HG03460 (cell line): Measurements from ENCODE around the gene PRRG4.
A peak's percentile ranks its signal among the peaks of the same experiment; 100 is the strongest.
"Not testable (repeated sequence)": the region's sequence is repeated elsewhere in the genome, so short reads cannot be mapped to it uniquely, and the experiment has no call there.

ENCODE experiments used
- ATAC-seq: cut with Tn5 transposase; IDR thresholded peaks from one replicate; pipeline ENCODE4 v1.9.1; 2021; ENCODE audit not compliant: unreplicated experiment

PRRG4 gene

DNA sequence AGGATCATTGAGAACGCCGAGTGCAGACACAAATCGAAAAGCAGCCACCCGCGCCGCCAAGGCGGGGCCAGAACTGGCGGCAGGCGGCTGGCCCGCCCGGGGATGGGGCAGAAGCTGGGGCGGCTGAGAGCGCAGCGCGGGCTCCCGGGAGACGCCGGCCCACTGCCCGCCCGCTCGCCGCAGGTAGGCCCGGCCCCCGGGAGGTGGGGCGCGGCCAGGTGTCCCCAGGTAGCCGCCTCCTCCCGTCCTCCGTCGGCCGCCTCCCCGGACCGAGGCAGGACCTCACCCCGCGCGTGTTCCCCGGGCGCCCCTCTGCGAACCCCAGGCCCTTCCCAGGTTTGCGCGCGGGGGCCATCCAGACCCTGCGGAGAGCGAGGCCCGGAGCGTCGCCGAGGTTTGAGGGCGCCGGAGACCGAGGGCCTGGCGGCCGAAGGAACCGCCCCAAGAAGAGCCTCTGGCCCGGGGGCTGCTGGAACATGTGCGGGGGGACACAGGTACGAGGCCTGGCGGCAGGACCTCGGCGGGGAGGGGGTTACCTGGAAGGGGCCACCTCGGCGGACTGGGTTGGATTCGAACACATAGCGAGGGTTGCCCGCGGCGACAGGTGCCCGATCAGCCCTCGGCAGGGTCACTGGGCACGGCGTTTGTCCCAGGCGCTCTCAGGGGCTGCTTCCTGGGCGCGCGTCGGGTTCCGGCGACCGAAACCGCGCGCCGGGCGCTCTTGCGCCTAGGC is at the start of gene PRRG4:
Gene PRRG4, plus strand, starts transcription at position 248 of the 733 bp plus-strand sequence. CDS start 603 bp downstream, outside the sequence.
- ATAC-seq: peak; percentile 69

DNA sequence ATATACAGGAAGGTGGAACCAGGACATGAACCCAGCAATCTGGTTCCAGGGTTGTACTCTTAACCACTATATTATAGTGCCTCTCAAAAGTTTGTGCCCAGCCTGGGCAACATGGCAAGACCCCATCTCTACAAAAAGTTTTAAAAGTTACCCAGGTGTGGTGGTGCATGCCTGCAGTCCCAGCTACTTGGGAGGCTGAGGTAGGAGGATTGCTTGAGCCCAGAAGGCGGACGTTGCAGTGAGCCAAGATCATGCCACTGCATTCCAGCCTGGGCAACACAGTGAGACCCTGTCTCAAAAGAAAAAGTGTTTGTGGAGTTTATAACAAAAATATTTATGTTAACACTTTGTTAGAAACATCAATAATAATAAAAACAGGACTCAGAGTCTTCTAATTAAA is 48.9 kb upstream of the PRRG4 start:
- not testable (repeated sequence) for ATAC-seq

GRCh38 chr11:32781721-32782120 is 48.0 kb upstream of the PRRG4 start:
- no peak for ATAC-seq

DNA sequence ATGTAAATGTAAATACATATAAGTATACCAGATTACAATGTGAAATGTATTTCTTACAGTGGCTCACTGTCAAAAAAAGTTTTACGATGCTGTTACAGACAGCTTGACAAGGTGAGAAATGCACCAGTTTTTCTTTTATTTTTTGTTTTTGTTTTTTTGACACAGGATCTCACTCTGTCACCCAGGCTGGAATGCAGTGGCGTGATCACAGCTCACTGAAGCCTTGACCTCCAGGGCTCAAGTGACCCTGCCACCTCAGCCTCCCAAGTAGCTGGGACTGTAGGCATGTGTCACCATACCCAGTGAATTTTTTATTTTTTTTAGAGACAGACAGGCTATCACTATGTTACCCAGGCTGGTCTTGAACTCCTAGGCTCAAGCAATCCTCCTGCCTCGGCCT is 44.5 kb upstream of the PRRG4 start:
- ATAC-seq: no peak

GRCh38 chr11:32786811-32787210 is 42.9 kb upstream of the PRRG4 start:
- no peak for ATAC-seq

DNA sequence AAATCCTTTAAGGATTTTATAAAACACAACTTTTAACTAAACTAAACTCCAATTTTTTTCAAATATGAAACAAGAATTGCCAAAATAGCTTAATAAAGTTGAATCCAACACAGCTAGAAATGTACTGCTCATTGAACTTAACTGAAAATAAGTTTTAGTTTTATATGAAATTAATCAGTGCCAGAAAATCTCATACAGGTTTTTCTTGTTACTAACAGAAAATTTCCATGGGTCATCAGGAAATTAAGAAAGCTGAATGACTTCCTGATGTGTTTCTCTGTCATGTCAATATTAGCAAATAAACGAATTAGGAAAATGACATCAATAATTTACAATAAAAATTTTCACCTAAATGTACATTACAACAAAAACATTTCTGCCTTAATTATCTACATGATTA is 38.8 kb upstream of the PRRG4 start:
- ATAC-seq: no peak

- peak; percentile 35 for ATAC-seq
Measured at GRCh38 chr11:32792111-32792947, 37.4 kb upstream of the PRRG4 start.

- ATAC-seq: peak; percentile 74
Measured at GRCh38 chr11:32792948-32793475, 36.7 kb upstream of the PRRG4 start.

- ATAC-seq: no peak
Measured at GRCh38 chr11:32794439-32794838, 35.3 kb upstream of the PRRG4 start, which contains the start of gene CCDC73. CCDC73 (minus strand) TSS chr11:32794662; CDS start chr11:32760243, 34,419 bp downstream.

DNA sequence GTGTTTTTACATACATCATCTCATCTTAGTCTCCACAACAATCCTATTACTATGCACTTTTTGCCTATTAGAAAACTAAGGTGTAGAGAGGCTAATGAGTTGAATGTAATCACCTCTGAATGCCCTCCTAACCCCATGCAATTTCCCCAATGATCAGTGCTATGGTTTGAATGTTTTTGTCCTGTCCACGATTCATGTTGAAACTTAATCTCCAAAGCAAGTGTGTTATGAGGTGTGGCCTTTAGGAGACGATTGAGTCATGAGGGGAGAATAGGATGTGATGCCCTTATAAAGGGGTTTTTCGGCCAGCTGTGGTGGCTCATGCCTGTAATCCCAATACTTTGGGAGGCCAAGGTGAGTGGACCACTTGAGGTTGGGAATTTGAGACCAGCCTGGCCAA is 33.3 kb upstream of the PRRG4 start:
- ATAC-seq: no peak

DNA sequence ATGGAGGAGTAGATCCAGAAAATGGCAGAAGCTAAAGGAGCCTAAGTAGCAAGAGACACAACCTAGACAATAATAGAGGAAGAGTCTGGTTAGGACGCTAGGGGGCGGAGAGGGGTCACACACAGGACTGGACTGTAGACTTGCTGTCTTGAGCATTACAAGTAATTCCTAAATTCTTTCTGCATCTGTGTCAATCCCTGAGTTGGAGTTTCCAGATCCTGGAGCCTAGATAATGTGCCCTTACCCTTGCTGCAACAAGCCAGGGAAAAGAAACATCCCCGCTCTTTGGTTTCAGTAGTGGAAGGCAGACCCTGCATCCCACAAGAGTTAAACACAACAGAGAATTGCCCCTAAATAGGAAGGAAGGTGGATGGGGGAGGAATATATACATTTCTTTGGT is 20.4 kb upstream of the PRRG4 start:
- ATAC-seq: peak; percentile 99

DNA sequence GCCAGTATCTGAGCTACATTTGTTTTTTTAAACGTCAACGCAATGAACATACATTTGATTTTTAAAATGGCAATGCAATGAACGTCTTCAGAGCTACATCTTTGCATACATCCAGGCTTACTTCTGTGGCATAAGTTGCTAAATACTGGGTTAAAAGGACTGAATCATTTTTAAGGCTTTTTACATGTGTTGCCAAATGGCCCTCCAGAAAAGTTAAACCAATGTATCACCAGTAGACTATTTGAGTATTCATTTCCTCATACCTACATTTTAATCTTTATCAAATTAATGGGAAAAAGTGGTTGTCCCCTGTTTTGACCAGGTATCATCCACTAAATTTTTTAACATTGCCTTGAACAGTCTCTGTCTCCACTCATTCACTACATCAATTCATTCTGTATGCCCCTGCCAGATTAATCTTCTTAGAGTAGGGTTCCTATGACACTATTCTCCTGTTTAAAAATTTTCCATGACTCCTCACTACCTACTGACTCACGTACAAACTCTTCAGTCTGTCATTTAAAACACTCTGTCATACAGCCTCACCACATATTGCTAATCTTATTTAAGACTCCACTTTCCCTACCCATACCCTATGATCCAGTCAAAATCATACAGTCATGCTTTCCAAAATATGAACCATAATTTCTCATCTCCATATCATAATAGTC is 12.4 kb upstream of the PRRG4 start:
- ATAC-seq: no peak

DNA sequence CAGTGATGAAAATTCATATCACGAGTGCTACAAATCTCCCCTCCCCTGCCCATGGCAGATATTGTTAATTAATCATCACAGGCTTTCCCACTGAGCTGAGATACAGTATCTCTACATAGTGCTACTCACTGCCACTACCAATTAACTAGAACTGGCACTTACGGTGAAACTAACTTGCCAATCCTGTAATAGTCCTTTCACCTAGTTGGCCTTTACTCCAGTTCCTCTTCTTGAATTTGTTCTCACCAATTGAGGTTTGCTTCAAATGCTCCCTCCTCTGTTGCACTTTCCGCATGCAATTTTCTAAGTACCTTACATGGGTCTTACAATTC is 11.9 kb upstream of the PRRG4 start:
- no peak for ATAC-seq

GRCh38 chr11:32819187-32819586 is 10.5 kb upstream of the PRRG4 start:
- no peak for ATAC-seq

DNA sequence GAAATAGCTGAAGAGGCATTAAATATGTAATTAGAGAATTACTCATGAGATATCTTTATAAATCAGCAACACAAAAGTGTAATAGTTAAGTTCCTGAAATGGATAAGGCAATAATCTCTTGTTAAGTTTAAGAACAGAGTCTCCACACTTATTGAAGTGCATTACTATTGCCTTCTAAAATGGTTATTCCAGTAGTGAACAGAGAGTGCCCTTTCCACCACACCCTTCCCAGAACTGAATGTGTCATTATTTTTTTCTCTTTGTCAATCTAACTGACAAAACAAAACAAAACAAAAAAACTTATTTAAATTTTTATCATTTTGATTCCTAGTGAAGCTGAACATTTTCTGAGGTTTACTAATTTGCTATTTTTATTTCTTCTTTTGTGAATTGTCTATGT is 9.2 kb upstream of the PRRG4 start:
- ATAC-seq: no peak

- ATAC-seq: no peak
Measured at GRCh38 chr11:32821517-32821916, 8.2 kb upstream of the PRRG4 start.

GRCh38 chr11:32821917-32822560 is 7.7 kb upstream of the PRRG4 start:
- ATAC-seq: no peak

DNA sequence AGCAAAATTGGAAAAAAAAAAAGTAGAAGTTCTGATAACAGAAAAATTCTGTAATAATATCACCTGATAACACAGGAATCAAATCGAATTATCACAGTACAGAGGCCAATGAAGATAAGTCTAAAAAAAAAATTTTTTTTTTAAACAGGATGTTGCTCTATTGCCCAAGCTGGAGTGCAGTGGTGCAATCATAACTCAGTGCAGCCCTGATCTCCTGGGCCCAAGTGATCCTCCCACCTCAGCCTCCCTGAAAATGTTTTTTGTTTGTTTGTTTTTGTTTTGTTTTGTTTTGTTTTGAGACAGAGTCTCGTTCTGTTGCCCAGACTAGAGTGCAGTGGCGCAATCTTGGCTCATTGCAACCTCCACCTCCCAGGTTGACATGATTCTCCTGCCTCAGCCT is 6.1 kb upstream of the PRRG4 start:
- not testable (repeated sequence) for ATAC-seq

DNA sequence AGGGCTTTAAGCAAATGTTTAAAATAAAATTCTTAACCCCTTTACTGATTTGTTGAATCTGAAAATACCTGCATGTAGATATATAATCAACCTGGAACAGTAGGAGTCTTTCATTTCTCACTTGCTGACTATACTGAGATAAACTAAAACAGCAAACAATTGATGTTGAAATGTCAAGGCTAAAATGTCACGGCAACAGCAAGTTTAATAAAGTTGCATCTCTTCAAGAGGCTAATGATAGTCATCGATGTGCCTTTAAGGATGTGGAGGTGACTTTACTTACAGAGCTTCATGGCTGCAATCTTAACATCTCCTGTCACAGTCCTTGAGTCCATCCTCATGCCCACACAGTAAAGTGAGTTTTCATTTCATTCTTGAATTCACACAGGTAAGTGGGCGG is 3.6 kb upstream of the PRRG4 start:
- no peak for ATAC-seq

- no peak for ATAC-seq
Measured at GRCh38 chr11:32827276-32827675, 2.5 kb upstream of the PRRG4 start.

- peak; percentile 39 for ATAC-seq
Measured at GRCh38 chr11:32829157-32829679, 509 bp upstream of the PRRG4 start.
